Measurements from ENCODE around the gene INTS3. TPM values are rescaled to one million over a fixed set of nuclear protein-coding genes. Genes with fewer than 3 reads are reported as not detected.

INTS3 gene
- total and polyA plus RNA-seq, 8 donors: 11.0 to 48.2 (median 34.8) TPM

DNA sequence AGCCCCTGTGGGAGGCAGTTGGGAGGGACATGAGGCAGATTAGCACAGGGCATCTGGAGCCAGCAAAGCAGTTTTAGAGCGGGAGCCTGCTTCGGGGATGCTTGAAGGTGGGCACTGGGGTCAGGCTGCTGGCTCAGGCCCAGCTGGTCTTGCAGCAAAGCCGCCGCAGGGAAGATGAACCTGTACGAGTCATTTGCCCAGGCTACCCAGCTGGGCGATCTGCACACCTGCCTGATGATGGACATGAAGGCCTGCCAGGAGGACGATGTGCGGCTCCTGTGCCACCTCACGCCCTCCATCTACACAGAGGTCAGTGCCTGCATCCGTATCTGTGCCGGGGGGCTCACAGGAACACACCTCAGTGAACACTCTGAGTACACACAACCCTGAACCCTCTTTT lies 39.7 kb downstream of the INTS3 start:
- peak overlapping the region; percentile 71 to 89 (median 77) for H3K27ac ChIP-seq
- WGBS, 5 donors: 81 to 90% (median 82%) methylated on average over 11 of the region's 11 CpGs
- intact Hi-C loops (cut with DNase I; ENCODE audit: low total_unique reads): no loop called here
- H3K36me3 ChIP-seq: peaks cover 33 to 98% (median 94%) of the 10 kb centered on the region in 4 donors
- H3K4me3 ChIP-seq: no peak overlapping the region
- H3K9me3 ChIP-seq: no peaks in the 10 kb centered on the region
- TF ChIP-seq EP300 (IDR thresholded peaks at IDR 0.05) (no peak), POLR2A (IDR thresholded peaks at IDR 0.05) (no peak), POLR2AphosphoS5 (IDR thresholded peaks at IDR 0.05) (no peak)
- TF ChIP-seq, protein P1, sequence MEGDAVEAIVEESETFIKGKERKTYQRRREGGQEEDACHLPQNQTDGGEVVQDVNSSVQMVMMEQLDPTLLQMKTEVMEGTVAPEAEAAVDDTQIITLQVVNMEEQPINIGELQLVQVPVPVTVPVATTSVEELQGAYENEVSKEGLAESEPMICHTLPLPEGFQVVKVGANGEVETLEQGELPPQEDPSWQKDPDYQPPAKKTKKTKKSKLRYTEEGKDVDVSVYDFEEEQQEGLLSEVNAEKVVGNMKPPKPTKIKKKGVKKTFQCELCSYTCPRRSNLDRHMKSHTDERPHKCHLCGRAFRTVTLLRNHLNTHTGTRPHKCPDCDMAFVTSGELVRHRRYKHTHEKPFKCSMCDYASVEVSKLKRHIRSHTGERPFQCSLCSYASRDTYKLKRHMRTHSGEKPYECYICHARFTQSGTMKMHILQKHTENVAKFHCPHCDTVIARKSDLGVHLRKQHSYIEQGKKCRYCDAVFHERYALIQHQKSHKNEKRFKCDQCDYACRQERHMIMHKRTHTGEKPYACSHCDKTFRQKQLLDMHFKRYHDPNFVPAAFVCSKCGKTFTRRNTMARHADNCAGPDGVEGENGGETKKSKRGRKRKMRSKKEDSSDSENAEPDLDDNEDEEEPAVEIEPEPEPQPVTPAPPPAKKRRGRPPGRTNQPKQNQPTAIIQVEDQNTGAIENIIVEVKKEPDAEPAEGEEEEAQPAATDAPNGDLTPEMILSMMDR (IDR thresholded peaks at IDR 0.05): no peak
- no peaks in the 10 kb centered on the region for H3K27me3 ChIP-seq
- no peak for DNase-seq
- H3K4me1 ChIP-seq: peaks cover 37 to 77% (median 59%) of the 10 kb centered on the region in 4 donors

DNA sequence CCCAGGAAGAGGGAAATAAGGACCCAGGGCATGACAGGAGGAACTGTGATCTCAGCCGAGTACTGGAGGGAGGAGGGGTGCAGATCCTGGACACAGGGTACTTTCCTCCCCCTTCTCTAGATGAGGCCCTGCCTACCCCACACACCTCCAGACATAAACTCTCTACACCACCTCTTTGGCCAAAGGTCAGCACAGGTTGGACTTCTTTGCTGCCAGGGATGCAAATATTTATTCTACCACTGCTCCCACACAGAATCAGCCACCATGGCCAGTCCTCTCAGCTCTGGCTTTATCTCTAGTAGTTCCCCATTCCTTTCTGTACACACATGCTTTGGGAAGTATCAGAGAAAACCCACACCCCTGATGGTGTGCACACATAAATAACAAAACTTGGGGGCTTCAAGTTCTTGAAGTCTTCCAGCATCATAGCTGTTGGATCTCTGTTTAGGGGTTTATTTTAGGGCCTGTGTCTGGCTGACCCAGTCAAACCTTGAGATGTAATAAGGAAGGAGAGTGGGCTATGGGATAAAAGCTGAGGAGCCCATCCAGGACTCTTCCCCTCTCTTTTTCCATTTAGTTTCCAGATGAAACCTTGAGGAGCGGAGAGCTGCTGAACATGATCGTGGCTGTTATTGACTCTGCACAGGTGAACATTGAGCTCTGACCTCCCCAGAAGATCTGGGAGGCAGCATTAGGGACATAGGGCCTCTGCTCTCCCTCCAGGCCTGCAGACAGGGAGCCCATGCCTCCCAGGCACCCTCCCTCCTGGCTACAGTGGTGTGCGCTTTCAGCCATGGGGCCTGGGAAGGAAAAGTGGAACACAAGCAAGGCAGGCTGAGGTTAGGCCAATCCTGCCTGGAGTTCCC lies 40.7 kb downstream of the INTS3 start:
- intact Hi-C loops (cut with DNase I; ENCODE audit: low total_unique reads): no loop called here
- peaks cover 38 to 98% (median 94%) of the 10 kb centered on the region in 4 donors for H3K36me3 ChIP-seq
- 31 to 59% (median 50%) methylated on average over 4 of the region's 4 CpGs for WGBS, 5 donors
- peak; percentile 71 to 83 for DNase-seq
- H3K9me3 ChIP-seq: no peaks in the 10 kb centered on the region
- H3K4me1 ChIP-seq: peaks cover 44 to 77% (median 59%) of the 10 kb centered on the region in 4 donors
- TF ChIP-seq EP300 (IDR thresholded peaks at IDR 0.05) (no peak), POLR2AphosphoS5 (IDR thresholded peaks at IDR 0.05) (peak in 2 of 3 donors; percentile 34 to 50)
- H3K27ac ChIP-seq: peak overlapping the region; percentile 71 to 89 (median 77)
- H3K27me3 ChIP-seq: no peaks in the 10 kb centered on the region
- no peak overlapping the region for H3K4me3 ChIP-seq

DNA sequence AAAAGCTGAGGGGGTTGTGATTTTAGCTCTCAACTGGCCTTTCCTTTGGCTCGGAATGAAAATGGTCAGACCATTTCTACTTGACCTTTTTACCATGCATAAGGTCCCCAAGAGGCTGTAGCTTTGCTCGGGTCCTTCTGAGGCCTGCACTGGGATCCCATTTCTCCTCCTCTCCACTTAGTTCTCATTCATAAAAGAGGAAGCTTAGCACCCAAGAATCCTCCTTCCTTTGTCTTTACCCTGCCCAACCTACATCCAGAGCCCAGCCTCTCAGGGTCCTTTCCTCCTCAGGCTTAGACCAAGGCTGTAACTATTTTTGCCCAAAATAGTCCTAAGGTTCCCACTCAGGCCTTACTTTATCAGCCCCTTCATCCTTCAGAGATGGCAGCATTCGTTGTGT lies 41.4 kb downstream of the INTS3 start:
- peak overlapping the region; percentile 71 to 89 (median 77) for H3K27ac ChIP-seq
- no peak for TF ChIP-seq POLR2A (IDR thresholded peaks at IDR 0.05)
- no peak for TF ChIP-seq EP300 (IDR thresholded peaks at IDR 0.05)
- TF ChIP-seq, protein P1 (IDR thresholded peaks at IDR 0.05): no peak
- TF ChIP-seq POLR2AphosphoS5 (IDR thresholded peaks at IDR 0.05): no peak
- no peak overlapping the region for H3K4me3 ChIP-seq
- no peaks in the 10 kb centered on the region for H3K9me3 ChIP-seq
- DNase-seq: no peak
- peaks cover 41 to 78% (median 62%) of the 10 kb centered on the region in 4 donors for H3K4me1 ChIP-seq
- WGBS, 5 donors: 56 to 79% (median 68%) methylated on average over 3 of the region's 3 CpGs
- peaks cover 38 to 92% (median 88%) of the 10 kb centered on the region in 4 donors for H3K36me3 ChIP-seq
- H3K27me3 ChIP-seq: no peaks in the 10 kb centered on the region
- intact Hi-C loops (cut with DNase I; ENCODE audit: low total_unique reads): no loop called here

DNA sequence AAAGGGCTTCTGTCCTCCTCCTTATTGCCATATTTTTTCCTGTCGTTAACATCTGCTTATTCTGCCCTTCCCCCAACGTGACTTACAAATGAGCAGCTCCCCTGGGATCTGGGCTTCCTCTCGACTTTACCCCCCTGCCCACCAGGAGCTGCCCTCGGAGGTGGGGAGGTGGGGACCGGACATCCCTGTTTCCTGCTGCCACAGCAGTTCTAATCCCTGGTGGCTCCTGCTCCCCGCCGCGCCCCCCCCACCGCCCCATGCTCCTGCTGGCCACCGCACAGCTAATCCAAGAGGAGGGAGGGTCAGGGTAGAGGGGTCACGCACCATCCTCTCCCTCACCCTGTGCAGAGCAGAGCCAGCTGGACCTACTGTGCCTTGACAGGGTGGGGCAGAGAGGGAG lies 42.9 kb downstream of the INTS3 start:
- WGBS, 5 donors: 64 to 76% (median 69%) methylated on average over 9 to 11 of the region's 11 CpGs
- no peak for DNase-seq
- Histone ChIP-seq H3K4me3 (no peak overlapping the region), H3K27ac (peak overlapping the region in 4 of 5 donors; percentile 37 to 77 (median 52)), H3K36me3 (peaks cover 26 to 76% (median 72%) of the 10 kb centered on the region in 4 donors), H3K4me1 (peaks cover 43 to 82% (median 71%) of the 10 kb centered on the region in 4 donors), H3K27me3 (no peaks in the 10 kb centered on the region), H3K9me3 (no peaks in the 10 kb centered on the region)
- intact Hi-C loops (cut with DNase I; ENCODE audit: low total_unique reads): no loop called here
- no peak for TF ChIP-seq POLR2A (IDR thresholded peaks at IDR 0.05)
- no peak for TF ChIP-seq EP300 (IDR thresholded peaks at IDR 0.05)

DNA sequence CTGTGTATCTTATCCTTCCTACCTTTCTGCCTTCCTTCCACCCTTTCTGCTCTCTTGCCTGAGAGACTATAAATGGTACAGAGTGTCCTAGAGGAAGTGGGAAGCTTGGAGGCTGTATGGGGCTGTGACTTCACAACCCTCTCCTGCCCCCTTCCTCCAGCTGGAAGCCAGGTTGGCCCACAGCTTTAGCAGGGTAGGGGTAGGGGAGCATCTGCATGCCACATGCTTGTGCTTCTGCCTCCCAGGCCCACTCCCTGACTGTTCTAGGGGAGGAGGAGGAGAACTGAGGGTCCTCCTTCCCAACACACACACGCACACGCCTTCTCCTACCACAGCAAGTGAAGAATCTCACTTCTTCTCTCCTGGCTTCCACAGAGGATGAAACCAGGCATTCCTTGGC lies 43.4 kb downstream of the INTS3 start:
- peak overlapping the region; percentile 37 to 77 (median 52) for H3K27ac ChIP-seq
- intact Hi-C loops (cut with DNase I; ENCODE audit: low total_unique reads): no loop called here
- peaks cover 26 to 72% (median 68%) of the 10 kb centered on the region in 4 donors for H3K36me3 ChIP-seq

More for the DNA sequence above, 43.4 kb downstream of the INTS3 start:
- no peaks in the 10 kb centered on the region for H3K9me3 ChIP-seq
- no peak for TF ChIP-seq POLR2A (IDR thresholded peaks at IDR 0.05)
- no peak for TF ChIP-seq EP300 (IDR thresholded peaks at IDR 0.05)
- no peak for TF ChIP-seq POLR2AphosphoS5 (IDR thresholded peaks at IDR 0.05)
- TF ChIP-seq, protein P1 (IDR thresholded peaks at IDR 0.05): no peak
- no peak overlapping the region for H3K4me3 ChIP-seq
- DNase-seq: no peak
- H3K27me3 ChIP-seq: no peaks in the 10 kb centered on the region
- H3K4me1 ChIP-seq: peaks cover 47 to 87% (median 73%) of the 10 kb centered on the region in 4 donors
- 88 to 100% (median 93%) methylated on average over 2 of the region's 2 CpGs for WGBS, 5 donors

All from stomach (tissue), 9 donors.